SHP77 treated with DMSO at 0.1 percent for 48 hours (cell line): ENCODE data around the gene ABHD1.
A peak's percentile ranks its signal among the peaks of the same experiment; 100 is the strongest.

Source experiments
- DNase-seq: peaks from one replicate; lab custom pipeline; 2025; lab: John Stamatoyannopoulos, UW

ABHD1 gene

DNA sequence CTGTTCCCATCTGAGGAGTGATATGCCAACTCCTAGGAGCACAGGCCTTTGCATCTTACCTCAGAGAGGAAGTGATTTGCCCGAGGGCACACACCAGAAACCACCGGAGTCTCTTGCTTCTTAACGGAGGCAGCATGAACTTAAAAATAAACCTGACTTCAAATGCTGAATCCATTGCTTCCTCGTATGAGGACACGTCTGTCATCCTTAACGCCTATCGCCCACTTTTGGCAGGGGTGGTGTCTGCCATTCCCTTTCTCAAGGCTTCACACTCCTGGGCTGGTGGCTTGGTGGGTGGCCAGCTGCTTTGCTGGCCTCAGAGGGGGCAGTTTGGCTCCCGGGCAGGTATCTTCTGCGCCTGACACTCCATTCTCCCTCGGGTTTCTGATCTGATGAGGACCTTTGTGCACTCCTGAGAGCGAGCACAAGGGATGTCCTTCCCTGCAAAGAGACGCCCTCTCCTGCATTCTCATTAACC lies 11.9 kb downstream of the ABHD1 start:
- no peak for DNase-seq

DNA sequence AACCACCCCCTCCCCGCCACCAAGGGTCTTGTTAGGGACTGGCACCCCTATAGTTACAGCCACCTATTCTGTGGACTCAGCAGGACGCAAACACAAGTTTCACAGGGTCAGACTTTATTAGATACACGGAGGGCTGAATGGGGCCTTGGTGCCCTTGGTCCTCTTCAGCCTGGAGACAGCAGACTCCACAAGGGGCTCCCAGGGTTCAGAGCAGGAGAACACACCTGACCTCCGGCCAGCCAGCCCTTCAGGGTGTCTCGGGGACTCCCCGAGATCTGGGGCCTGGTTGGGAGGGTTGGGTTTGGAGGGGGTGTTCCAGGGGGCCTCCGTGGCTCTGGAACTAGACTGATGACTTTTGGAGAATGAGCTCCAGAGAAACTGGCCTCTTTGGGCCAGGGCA lies 13.1 kb downstream of the ABHD1 start:
- DNase-seq: no peak

DNA sequence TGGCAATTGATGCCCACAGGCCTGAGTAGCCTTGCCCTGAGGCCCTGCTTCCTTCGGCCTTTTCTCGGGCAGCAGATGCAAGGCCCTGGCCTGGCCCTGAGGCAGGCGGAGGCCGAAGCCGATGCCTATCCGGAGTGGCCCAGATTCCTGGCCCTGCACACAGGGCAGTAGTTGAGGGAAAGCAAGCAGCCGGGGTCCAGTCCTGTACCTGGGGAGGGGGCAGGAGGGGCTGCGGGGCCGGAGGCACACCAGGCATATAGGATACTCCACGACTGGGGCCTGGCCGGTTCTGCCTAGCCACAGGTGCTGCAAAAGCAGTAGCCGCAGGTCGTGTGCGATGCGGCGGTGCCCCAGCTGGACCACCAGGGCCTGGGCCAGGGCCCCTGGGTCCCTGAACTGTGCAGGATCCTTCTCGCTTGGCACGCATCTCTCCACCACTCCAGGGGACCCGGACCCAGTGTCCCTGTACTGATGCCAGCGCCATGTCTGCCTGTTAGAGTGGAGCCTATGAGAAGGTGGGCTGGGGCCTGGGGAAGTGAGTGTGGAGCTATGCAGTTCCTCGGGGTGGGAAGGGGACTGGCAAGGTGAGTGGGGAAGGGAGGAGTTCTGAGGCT lies 13.8 kb downstream of the ABHD1 start:
- no peak for DNase-seq

GRCh38 chr2:27138111-27138510 lies 14.5 kb downstream of the ABHD1 start:
- no peak for DNase-seq

GRCh38 chr2:27139310-27139709 lies 15.7 kb downstream of the ABHD1 start, which contains the start of gene PRR30:
PRR30 (minus strand) TSS chr2:27139410; CDS start chr2:27138329, 1,081 bp downstream.
- no peak for DNase-seq

- DNase-seq: no peak
Observed at GRCh38 chr2:27143285-27143684, 19.7 kb downstream of the ABHD1 start.

GRCh38 chr2:27145682-27146081 lies 22.1 kb downstream of the ABHD1 start:
- no peak for DNase-seq

GRCh38 chr2:27147935-27148334 lies 24.3 kb downstream of the ABHD1 start:
- DNase-seq: no peak

- DNase-seq: no peak
Observed at GRCh38 chr2:27148801-27149439, 25.3 kb downstream of the ABHD1 start, which contains the start of gene TCF23. TCF23 (plus strand) TSS chr2:27149004; CDS start chr2:27149134, 130 bp downstream.

GRCh38 chr2:27149570-27150405 lies 26.2 kb downstream of the ABHD1 start:
- DNase-seq: no peak

- no peak for DNase-seq
Observed at GRCh38 chr2:27150639-27151230, 27.1 kb downstream of the ABHD1 start.

DNA sequence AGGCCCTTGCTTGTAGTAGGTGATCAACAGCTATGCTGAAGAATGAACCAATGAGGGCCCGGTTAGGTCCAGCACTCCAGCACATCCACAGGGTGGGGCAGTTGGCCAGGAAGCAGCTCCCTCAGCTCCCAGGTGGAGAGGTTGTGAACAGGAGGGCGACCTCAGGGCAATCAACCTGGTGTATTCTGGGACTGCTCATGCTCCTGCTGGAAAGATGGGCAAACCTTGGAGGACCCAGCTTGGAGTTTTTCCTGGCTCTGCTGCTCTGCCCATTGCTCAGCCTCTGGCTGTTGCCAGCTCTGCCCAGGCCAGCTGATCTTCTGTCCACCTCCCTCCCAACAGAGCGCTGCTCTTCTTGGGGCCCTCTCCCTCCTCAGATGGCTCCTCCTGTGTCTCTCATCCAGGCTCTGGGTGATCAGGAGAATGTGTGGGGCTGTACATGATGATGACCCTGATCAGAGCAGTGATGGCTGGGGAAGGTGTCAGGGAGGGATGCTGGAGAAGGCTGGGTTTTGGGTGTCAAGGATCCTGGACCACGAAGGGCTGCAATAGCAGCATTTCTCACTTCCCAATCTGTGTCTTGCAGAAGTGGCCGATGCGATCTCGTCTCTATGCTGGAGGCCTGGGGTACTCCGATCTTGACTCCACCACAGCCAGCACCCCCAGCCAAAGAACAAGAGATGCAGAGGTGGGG lies 28.6 kb downstream of the ABHD1 start:
- no peak for DNase-seq

DNA sequence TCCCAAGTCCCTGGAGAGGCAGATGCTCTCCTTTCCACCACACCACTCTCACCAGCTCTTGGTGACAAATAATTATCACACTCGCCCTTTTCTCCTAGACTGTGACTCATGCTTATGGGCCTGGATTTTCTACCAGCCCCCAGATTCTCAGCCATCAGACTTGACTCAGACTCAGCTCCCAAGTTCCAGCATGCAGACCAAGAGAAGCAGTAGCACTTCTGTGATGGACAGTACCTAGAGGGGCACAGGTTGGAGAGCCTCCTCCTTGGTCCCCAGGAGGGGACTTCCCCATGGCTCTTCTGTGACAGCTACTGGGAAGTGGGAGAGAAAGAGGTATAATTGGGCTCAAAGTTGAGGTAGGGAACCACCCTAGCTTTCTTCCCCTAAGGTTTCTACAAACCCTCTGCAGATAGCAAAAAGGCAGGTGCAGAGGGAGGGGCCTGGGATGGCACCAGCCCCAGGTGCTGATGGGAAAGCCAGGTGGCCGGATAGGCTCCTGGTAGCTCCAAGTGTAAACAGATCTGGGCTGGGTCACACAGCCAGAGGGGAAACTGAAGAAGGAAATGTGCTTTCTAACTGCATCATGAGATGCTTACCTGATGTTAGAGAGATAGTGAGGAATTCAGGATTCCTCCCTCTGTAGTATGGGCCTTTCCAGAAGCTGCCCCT lies 29.3 kb downstream of the ABHD1 start:
- DNase-seq: peak; percentile 31

DNA sequence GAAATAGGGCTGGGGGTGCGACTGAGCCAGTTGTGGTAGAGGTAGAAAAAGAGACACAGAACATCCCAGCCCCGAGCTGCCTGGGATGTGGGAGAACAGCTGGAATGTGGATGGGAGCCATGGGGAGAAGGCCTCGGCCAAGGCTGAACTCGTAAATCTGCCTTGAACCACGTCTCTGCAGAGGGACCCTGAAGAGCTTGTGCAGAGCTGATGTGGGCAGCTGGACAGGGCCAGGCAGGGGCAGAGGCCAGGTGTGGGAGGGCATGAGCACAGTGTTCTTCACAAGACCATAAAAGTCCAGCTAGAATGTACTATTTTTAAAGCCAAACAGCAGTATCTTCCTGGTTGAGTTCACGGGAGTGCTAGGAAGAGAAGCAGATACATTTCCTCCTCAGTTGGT lies 30.9 kb downstream of the ABHD1 start:
- no peak for DNase-seq

DNA sequence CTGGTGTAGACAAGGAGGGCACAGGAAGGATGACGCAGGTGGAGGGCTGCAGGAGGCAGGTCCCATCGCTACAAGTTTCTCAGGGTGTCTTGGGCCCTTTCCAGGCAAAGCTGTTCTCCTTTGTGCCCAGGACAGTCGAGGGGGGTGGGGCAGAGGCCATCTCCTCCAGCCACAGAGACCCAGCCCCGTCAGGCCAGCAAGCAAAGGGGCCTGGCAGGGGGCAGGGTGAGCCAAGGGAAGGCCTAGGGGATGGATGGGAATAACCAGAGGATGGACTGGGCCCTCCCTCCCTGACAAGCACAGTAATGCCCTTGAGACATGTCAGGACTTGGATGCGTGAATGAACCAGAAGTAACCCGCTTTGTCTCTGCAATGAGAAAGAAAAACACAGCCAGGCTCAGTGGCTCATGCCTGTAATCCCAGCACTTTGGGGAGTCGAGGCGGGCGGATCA lies 31.5 kb downstream of the ABHD1 start:
- no peak for DNase-seq

DNA sequence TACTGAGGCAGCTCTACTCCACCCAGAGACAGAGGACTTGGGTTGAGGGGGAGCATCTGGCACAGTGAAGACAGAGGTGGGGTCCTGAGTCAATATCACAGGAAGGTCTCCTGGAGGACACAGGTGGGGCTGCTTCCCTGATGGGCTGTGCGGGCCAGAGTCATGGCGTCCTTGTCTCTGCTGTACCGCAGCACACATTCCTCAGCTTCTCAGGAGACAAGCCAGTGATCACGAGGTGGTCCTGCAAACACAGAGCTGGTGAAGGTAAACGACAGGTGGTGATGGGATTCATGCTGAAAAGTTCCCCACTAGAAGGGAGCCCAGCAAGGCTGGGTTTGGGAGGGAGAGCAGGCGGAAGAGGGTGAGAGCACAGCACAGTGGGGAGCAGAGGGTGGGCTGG lies 34.9 kb downstream of the ABHD1 start:
- DNase-seq: no peak

- DNase-seq: no peak
Observed at GRCh38 chr2:27159271-27159670, 35.7 kb downstream of the ABHD1 start.

GRCh38 chr2:27160191-27160590 lies 36.6 kb downstream of the ABHD1 start:
- no peak for DNase-seq

GRCh38 chr2:27162151-27163121 lies 38.8 kb downstream of the ABHD1 start:
- DNase-seq: peak; percentile 12
